ENCODE measurements around the gene GALNT10.

DNA sequence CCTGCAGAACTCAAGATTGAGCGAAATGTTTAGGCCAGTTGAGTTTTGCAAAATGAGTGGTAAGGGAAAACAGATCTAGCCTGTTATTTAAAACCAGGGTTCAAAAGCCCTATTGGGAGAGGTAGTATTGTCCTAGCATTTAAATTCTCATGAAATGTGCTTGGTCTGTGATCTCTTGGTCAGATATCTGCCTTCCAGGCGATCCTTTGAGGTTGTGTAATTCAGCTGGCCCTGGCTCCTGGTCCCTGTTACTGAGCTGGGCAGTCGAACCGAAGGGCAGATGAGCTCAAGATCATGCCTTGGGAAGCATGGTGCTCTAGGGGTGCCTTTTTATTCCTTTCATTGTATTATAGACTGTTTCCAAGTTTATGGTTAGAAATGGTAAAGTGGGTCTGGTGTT, 269.6 kb downstream of the GALNT10 start:
- TF ChIP-seq, protein P1, sequence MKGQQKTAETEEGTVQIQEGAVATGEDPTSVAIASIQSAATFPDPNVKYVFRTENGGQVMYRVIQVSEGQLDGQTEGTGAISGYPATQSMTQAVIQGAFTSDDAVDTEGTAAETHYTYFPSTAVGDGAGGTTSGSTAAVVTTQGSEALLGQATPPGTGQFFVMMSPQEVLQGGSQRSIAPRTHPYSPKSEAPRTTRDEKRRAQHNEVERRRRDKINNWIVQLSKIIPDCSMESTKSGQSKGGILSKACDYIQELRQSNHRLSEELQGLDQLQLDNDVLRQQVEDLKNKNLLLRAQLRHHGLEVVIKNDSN (IDR thresholded peaks at IDR 0.05; ENCODE audit: borderline replicate concordance, low read depth) = no peak
- TF ChIP-seq SIN3A (IDR thresholded peaks at IDR 0.05; ENCODE audit: borderline replicate concordance, low read depth, low read length) (no peak), MAX (IDR thresholded peaks at IDR 0.05; ENCODE audit: low read depth) (no peak), CTCF (IDR thresholded peaks at IDR 0.05) (no peak), CHD2 (IDR thresholded peaks at IDR 0.05; ENCODE audit: low read length, partially characterized antibody) (no peak), EP300 (IDR thresholded peaks at IDR 0.05; ENCODE audit: borderline replicate concordance in 1 of 2, low read depth in 1 of 2, low read length in 1 of 2) (no peak), POLR2AphosphoS5 (IDR thresholded peaks at IDR 0.05; ENCODE audit: low read depth, low read length) (no peak), RAD21 (IDR thresholded peaks at IDR 0.05; ENCODE audit: low read length) (no peak), YY1 (IDR thresholded peaks at IDR 0.05; ENCODE audit: low read depth) (no peak), GABPA (IDR thresholded peaks at IDR 0.05; ENCODE audit: low read depth) (no peak), TAF1 (IDR thresholded peaks at IDR 0.05; ENCODE audit: borderline replicate concordance, low read depth, low read length) (no peak), GATA2 (CRISPR knock-in tag; IDR thresholded peaks at IDR 0.05) (no peak)
- TF ChIP-seq, protein P2, sequence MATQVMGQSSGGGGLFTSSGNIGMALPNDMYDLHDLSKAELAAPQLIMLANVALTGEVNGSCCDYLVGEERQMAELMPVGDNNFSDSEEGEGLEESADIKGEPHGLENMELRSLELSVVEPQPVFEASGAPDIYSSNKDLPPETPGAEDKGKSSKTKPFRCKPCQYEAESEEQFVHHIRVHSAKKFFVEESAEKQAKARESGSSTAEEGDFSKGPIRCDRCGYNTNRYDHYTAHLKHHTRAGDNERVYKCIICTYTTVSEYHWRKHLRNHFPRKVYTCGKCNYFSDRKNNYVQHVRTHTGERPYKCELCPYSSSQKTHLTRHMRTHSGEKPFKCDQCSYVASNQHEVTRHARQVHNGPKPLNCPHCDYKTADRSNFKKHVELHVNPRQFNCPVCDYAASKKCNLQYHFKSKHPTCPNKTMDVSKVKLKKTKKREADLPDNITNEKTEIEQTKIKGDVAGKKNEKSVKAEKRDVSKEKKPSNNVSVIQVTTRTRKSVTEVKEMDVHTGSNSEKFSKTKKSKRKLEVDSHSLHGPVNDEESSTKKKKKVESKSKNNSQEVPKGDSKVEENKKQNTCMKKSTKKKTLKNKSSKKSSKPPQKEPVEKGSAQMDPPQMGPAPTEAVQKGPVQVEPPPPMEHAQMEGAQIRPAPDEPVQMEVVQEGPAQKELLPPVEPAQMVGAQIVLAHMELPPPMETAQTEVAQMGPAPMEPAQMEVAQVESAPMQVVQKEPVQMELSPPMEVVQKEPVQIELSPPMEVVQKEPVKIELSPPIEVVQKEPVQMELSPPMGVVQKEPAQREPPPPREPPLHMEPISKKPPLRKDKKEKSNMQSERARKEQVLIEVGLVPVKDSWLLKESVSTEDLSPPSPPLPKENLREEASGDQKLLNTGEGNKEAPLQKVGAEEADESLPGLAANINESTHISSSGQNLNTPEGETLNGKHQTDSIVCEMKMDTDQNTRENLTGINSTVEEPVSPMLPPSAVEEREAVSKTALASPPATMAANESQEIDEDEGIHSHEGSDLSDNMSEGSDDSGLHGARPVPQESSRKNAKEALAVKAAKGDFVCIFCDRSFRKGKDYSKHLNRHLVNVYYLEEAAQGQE (IDR thresholded peaks at IDR 0.05; ENCODE audit: low read depth, low read length) = no peak
- TF ChIP-seq, protein P3, sequence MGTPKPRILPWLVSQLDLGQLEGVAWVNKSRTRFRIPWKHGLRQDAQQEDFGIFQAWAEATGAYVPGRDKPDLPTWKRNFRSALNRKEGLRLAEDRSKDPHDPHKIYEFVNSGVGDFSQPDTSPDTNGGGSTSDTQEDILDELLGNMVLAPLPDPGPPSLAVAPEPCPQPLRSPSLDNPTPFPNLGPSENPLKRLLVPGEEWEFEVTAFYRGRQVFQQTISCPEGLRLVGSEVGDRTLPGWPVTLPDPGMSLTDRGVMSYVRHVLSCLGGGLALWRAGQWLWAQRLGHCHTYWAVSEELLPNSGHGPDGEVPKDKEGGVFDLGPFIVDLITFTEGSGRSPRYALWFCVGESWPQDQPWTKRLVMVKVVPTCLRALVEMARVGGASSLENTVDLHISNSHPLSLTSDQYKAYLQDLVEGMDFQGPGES (IDR thresholded peaks at IDR 0.05; ENCODE audit: low read depth, low read length) = no peak
